SH-SY5Y (cell line): ENCODE results near the gene RNASE11.

ENCODE experiments used
- GATA2 ChIP-seq: IDR thresholded peaks from 2 replicates; pipeline ENCODE4 v1.6.1; 2011; ENCODE audit warnings: mild to moderate bottlenecking, low read depth, low read length
- GATA3 ChIP-seq: IDR thresholded peaks from 2 replicates; pipeline ENCODE4 v1.6.1; 2011; ENCODE audit warnings: low read depth, mild to moderate bottlenecking, low read length, moderate library complexity

The RNASE11 gene

GRCh38 chr14:20559461-20559904 lies 28.3 kb downstream of the RNASE11 start:
- TF ChIP-seq GATA2 (no peak), GATA3 (no peak)

- TF ChIP-seq GATA2 = no peak
- TF ChIP-seq GATA3 = no peak
Observed at GRCh38 chr14:20557212-20557542, 30.6 kb downstream of the RNASE11 start.

GRCh38 chr14:20556500-20557211 lies 31.1 kb downstream of the RNASE11 start:
- no peak for TF ChIP-seq GATA2
- TF ChIP-seq GATA3 = no peak

- TF ChIP-seq GATA2 = no peak
- no peak for TF ChIP-seq GATA3
Observed at GRCh38 chr14:20555845-20556244, 32.0 kb downstream of the RNASE11 start.

GRCh38 chr14:20553024-20553423 lies 34.8 kb downstream of the RNASE11 start:
- TF ChIP-seq GATA3 (no peak), GATA2 (no peak)

GRCh38 chr14:20551606-20552005 lies 36.2 kb downstream of the RNASE11 start:
- no peak for TF ChIP-seq GATA2
- TF ChIP-seq GATA3 = no peak

- TF ChIP-seq GATA3 = no peak
- no peak for TF ChIP-seq GATA2
Observed at GRCh38 chr14:20550926-20551325, 36.9 kb downstream of the RNASE11 start.

GRCh38 chr14:20548414-20549158 lies 39.2 kb downstream of the RNASE11 start:
- no peak for TF ChIP-seq GATA3
- no peak for TF ChIP-seq GATA2

GRCh38 chr14:20546877-20547276 lies 40.9 kb downstream of the RNASE11 start:
- no peak for TF ChIP-seq GATA3
- no peak for TF ChIP-seq GATA2

GRCh38 chr14:20539906-20540305 lies 47.9 kb downstream of the RNASE11 start:
- TF ChIP-seq GATA3 (peak; percentile 69), GATA2 (peak; percentile 75)
